VCaP (cell line): ENCODE data around the gene BEND2.
A peak's percentile ranks its signal among the peaks of the same experiment; 100 is the strongest.

Experiments used
- H3K27ac ChIP-seq: fragments of 450-650 bp; 2 replicates; pipeline ENCODE4 v1.5.1; 2017
- TF ChIP-seq, protein P1 (sequence below): fragments of 450-650 bp; conservative IDR thresholded peaks from 2 replicates; pipeline ENCODE4 v1.5.1; 2017; ENCODE audit warnings: mild to moderate bottlenecking, moderate library complexity

The BEND2 gene

DNA sequence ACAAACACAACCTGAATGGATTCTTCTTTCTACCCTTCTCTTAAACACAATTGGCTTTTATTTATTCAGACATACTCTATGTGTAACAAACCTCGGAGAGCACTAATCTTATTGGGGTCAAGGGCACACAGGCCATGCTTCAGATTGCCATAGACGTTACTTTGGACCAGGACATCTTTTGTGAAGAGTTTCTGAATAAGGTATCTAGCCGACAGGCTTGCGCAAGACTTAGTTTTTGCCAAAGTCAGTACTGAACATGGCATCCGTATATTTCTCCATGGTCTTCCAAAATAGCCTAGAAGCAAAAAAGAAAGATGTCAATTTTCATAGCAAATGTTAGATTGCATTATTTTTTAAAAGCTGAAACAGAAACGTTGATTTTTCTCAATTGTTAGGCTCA lies 49.8 kb downstream of the BEND2 start:
- no peak overlapping the region for H3K27ac ChIP-seq
- TF ChIP-seq, protein P1, sequence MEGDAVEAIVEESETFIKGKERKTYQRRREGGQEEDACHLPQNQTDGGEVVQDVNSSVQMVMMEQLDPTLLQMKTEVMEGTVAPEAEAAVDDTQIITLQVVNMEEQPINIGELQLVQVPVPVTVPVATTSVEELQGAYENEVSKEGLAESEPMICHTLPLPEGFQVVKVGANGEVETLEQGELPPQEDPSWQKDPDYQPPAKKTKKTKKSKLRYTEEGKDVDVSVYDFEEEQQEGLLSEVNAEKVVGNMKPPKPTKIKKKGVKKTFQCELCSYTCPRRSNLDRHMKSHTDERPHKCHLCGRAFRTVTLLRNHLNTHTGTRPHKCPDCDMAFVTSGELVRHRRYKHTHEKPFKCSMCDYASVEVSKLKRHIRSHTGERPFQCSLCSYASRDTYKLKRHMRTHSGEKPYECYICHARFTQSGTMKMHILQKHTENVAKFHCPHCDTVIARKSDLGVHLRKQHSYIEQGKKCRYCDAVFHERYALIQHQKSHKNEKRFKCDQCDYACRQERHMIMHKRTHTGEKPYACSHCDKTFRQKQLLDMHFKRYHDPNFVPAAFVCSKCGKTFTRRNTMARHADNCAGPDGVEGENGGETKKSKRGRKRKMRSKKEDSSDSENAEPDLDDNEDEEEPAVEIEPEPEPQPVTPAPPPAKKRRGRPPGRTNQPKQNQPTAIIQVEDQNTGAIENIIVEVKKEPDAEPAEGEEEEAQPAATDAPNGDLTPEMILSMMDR = no peak

DNA sequence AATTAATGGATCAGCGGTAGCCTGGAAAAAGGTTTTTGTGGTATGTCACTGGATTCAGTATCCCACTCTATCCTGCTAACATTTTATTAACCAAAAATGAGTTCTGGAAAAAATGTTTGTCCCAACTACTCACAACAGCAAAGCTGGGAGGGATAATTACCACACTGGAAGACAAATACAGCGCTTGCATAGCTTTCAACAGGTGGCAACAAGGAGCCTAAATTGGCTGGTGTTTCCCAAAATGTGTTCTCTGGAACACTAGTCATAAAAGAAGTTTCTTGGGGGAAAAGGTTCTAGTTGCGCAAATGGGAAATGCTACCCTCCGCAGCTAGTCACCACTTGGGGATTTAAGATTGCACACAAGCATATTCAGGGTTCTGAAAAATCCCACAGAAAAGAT lies 54.6 kb downstream of the BEND2 start:
- TF ChIP-seq, protein P1 = no peak

DNA sequence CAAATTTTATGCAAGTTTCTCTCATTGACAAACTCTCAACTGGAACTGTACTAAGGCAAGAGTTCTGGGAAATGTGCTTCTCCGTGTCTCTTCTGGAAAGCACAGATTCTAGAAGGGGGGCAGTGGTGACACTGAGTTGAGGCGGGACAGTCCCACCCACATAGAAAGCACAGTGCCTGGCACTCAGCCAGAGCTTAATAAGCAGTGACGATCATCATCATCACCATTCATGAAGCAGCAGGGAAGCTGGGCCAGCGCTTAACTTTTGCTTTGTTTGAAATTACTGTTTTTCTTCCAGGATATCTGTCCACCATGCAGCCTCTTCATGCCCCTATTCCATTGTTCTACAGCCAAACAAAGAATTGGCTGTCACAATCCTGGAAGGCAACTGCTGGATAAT lies 60.3 kb downstream of the BEND2 start:
- H3K27ac ChIP-seq = no peak overlapping the region
- TF ChIP-seq, protein P1 = no peak

More for the DNA sequence above, 54.6 kb downstream of the BEND2 start:
- no peak overlapping the region for H3K27ac ChIP-seq

DNA sequence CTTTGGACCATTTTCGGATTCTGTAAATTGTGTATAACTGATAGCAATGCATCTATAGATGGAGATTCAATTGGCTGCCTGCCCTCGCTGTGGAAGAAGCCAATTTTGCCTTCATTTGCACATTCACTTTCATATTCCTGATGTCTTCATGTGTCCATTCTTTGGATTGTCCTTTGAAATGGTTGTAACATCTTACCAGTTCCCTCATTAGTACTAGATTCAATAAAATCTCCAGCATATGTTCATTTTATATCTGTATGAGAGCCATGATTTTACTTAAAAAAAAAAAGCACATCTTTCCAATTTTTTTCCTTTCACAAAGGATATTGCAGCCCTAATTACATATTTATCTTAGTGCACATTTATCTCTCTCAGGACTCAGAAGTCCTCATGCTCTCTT lies 61.7 kb downstream of the BEND2 start:
- H3K27ac ChIP-seq = no peak overlapping the region
- TF ChIP-seq, protein P1 = no peak

DNA sequence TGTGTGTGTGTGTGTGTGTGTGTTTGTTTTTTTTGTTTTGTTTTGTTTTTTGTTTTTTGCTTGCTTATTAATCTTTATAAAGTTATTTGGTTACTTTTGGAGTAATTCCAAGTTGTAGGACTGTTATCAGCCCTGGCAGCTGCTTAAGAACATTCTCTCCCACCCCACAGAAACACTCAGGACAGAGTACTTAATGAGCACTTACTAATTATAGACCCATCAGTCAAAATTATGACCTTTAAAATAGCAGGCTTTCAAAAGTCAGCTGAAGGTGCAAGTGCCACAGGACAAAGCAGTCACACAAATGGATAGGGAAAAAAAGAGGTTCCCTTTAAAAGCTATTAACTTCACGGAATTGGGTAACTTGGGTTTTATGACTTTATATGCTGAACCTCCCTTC lies 69.0 kb downstream of the BEND2 start:
- TF ChIP-seq, protein P1 = no peak
- H3K27ac ChIP-seq = no peak overlapping the region

DNA sequence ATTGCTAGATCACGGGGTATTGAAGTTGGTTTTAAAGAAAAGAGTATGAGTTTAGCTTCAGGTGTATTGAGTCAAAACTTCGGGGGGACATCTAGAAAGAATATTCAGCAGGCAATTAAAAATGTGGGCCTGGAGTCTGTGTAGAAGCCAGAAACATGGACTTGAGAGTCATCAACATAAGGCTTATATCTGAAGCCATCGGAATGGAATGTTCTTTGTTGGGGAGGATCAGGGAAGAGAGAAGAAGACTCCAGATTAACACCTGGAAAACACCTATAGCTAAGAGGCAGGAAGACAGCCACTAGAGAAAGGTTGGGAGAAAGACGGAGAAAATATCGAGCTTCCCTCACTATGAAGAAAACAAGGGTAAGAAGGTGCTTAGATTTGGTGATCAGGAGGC lies 69.5 kb downstream of the BEND2 start:
- TF ChIP-seq, protein P1 = no peak

DNA sequence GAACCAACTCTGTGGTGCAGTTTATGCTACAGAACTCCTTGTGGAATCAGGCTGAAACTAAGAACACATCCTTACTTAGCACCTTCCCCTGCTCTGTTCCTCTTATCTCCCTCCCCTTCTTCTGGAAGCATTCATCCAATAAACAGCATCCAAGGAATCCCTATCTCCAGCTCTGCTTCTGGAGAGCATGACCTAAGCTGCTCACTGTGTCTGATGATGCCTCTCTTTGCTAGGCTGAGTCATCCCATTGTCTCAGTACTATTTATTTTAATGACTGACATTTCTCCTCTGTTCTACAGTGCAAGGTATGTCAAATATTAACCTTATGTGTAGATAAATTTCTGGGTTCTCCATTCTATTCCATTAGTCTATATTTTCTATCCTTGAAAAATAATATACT lies 71.2 kb downstream of the BEND2 start:
- no peak overlapping the region for H3K27ac ChIP-seq
- TF ChIP-seq, protein P1 = no peak

More for the DNA sequence above, 69.5 kb downstream of the BEND2 start:
- no peak overlapping the region for H3K27ac ChIP-seq

DNA sequence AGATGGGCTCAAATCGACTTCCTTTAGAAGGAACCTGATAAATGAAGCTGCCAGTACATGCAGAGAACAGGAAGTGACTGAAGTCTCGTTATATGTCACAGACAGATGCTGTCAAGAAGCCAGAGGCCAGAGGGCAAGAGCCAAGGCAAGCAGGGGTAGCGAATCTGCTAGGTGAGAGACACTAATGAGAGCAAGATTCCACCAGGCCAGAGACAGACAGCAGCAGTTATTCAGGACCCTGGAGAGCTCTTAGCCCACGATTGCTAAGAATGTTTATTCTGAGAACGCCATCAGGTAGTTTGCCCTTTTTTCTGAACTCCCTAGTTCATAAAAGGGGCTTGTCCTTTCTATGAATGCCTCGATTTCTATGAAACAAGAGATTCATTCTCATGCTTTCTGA lies 73.7 kb downstream of the BEND2 start:
- H3K27ac ChIP-seq = peak overlapping the region; percentile 44
- TF ChIP-seq, protein P1 = no peak
